Measurements from ENCODE around the gene DNAH10.

The DNAH10 gene

GRCh38 chr12:123843912-123844748 is 82.0 kb downstream of the DNAH10 start:
- no peak for DNase-seq (ENCODE audit: low spot score)

- DNase-seq (ENCODE audit: low spot score): no peak
These were observed 83.8 kb downstream of the DNAH10 start for GRCh38 chr12:123845881-123846280.

GRCh38 chr12:123846340-123846739 is 84.2 kb downstream of the DNAH10 start:
- no peak for DNase-seq (ENCODE audit: low spot score)

- DNase-seq (ENCODE audit: low spot score): no peak
These were observed 84.9 kb downstream of the DNAH10 start for GRCh38 chr12:123847019-123847418.

- DNase-seq (ENCODE audit: low spot score): no peak
These were observed 85.8 kb downstream of the DNAH10 start for GRCh38 chr12:123847876-123848275.

- no peak for DNase-seq (ENCODE audit: low spot score)
These were observed 87.4 kb downstream of the DNAH10 start for GRCh38 chr12:123849517-123849916.

- DNase-seq (ENCODE audit: low spot score): no peak
These were observed 88.4 kb downstream of the DNAH10 start for GRCh38 chr12:123850246-123851134.

GRCh38 chr12:123853396-123854070 is 91.4 kb downstream of the DNAH10 start:
- no peak for DNase-seq (ENCODE audit: low spot score)

- no peak for DNase-seq (ENCODE audit: low spot score)
These were observed 92.1 kb downstream of the DNAH10 start for GRCh38 chr12:123854232-123854631.

- DNase-seq (ENCODE audit: low spot score): peak; percentile 31
These were observed 92.8 kb downstream of the DNAH10 start for GRCh38 chr12:123854918-123855317.

GRCh38 chr12:123856681-123857080 is 94.6 kb downstream of the DNAH10 start:
- no peak for DNase-seq (ENCODE audit: low spot score)

- DNase-seq (ENCODE audit: low spot score): no peak
These were observed 96.1 kb downstream of the DNAH10 start for GRCh38 chr12:123858176-123858575.

- no peak for DNase-seq (ENCODE audit: low spot score)
These were observed 96.9 kb downstream of the DNAH10 start for GRCh38 chr12:123859035-123859434.

GRCh38 chr12:123860377-123860776 is 98.3 kb downstream of the DNAH10 start:
- DNase-seq (ENCODE audit: low spot score): no peak

- DNase-seq (ENCODE audit: low spot score): no peak
These were observed 99.3 kb downstream of the DNAH10 start for GRCh38 chr12:123861392-123861791.

- no peak for DNase-seq (ENCODE audit: low spot score)
These were observed 105.0 kb downstream of the DNAH10 start for GRCh38 chr12:123867141-123867540.

GRCh38 chr12:123868791-123869190 is 106.7 kb downstream of the DNAH10 start:
- DNase-seq (ENCODE audit: low spot score): no peak

- DNase-seq (ENCODE audit: low spot score): no peak
These were observed 111.7 kb downstream of the DNAH10 start for GRCh38 chr12:123873793-123874192.

- DNase-seq (ENCODE audit: low spot score): no peak
These were observed 115.9 kb downstream of the DNAH10 start for GRCh38 chr12:123877968-123878367.

- DNase-seq (ENCODE audit: low spot score): no peak
These were observed 117.0 kb downstream of the DNAH10 start for GRCh38 chr12:123879101-123879500.

- DNase-seq (ENCODE audit: low spot score): no peak
These were observed 117.6 kb downstream of the DNAH10 start for GRCh38 chr12:123879691-123880090.

GRCh38 chr12:123882161-123882705 is 120.1 kb downstream of the DNAH10 start:
- no peak for DNase-seq (ENCODE audit: low spot score)

Measured in SK-N-DZ (cell line).